ENCODE results near the gene TMCO4.

DNA sequence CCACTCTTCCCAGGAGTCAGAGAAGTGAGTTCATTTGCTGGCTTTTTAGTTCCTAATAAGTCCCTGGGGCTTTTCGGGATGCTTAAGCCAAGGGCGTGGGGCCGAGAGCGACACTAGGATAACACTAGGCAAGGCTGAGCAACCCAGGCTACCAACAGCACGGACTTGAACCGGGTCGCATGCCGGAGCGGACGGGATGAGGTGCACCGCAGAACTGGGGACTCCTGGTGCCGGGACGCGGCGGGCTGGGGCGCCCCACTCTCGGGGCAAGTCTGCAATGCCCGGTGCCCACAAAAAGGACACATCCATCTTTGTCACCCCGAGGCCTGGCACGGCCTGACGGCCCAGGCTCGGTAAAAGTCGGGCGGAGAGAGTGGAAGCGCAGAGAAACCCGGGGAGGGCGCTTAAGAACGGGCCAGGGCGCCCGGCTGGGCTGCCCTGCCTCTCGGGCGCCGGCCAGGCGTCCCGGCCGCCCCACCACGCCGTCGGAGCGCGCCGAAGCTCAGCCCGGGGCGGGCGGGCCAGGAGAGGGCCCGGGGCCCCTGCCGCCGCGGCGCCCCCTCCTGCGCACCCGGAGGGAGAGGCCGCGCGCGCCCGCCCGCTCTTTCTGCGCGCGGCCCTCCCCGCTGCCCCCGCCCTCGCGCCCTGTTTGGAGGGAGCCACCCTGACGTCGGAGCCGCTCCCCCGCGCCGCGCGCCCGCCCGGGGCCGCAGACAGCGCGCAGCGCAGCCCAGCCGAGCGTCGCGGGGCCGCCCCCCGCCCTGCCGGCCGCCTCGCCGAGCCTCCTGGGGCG, 155.9 kb downstream of the TMCO4 start, which contains the start of gene NBL1:
- TF ChIP-seq, protein P1, sequence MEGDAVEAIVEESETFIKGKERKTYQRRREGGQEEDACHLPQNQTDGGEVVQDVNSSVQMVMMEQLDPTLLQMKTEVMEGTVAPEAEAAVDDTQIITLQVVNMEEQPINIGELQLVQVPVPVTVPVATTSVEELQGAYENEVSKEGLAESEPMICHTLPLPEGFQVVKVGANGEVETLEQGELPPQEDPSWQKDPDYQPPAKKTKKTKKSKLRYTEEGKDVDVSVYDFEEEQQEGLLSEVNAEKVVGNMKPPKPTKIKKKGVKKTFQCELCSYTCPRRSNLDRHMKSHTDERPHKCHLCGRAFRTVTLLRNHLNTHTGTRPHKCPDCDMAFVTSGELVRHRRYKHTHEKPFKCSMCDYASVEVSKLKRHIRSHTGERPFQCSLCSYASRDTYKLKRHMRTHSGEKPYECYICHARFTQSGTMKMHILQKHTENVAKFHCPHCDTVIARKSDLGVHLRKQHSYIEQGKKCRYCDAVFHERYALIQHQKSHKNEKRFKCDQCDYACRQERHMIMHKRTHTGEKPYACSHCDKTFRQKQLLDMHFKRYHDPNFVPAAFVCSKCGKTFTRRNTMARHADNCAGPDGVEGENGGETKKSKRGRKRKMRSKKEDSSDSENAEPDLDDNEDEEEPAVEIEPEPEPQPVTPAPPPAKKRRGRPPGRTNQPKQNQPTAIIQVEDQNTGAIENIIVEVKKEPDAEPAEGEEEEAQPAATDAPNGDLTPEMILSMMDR (IDR thresholded peaks at IDR 0.05) = no peak
- TF ChIP-seq POLR2A (IDR thresholded peaks at IDR 0.05) = peak; percentile 25
- peak in 2 of 3 donors; percentile 52 to 68 for TF ChIP-seq POLR2AphosphoS5 (IDR thresholded peaks at IDR 0.05)

Measured in transverse colon (tissue), 4 donors.